GM12892 (cell line): ENCODE results near the gene IRAK3.
"Not testable (repeated sequence)": the region's sequence is repeated elsewhere in the genome, so short reads cannot be mapped to it uniquely, and the experiment has no call there.

Source experiments
- DNase-seq: peaks from one replicate; pipeline ENCODE4 v3.0.0; 2011; ENCODE audit not compliant: insufficient read length
- FAIRE-seq: peaks from 2 replicates; lab custom pipeline; 2011; peaks lifted over from hg19 to GRCh38; lab: Jason Lieb, UNC
- POLR2A ChIP-seq: IDR thresholded peaks from 2 replicates; pipeline ENCODE4 v1.6.1; 2011; ENCODE audit warnings: low read depth, low read length, control low read depth
- POLR2AphosphoS5 ChIP-seq: IDR thresholded peaks from 2 replicates; pipeline ENCODE4 v1.6.1; 2011; ENCODE audit warnings: low read depth, low read length, control low read depth
- TAF1 ChIP-seq: IDR thresholded peaks from 2 replicates; pipeline ENCODE4 v1.6.1; 2011; ENCODE audit warnings: low read depth, mild to moderate bottlenecking, control low read depth, low read length, borderline replicate concordance

Gene IRAK3

GRCh38 chr12:66235626-66236281 lies 46.7 kb downstream of the IRAK3 start:
- FAIRE-seq (peak; percentile 24), DNase-seq (no peak)
- TF ChIP-seq POLR2AphosphoS5 (no peak), TAF1 (no peak), POLR2A (no peak)

GRCh38 chr12:66236282-66236675 lies 47.3 kb downstream of the IRAK3 start:
- not testable (repeated sequence) for DNase-seq, FAIRE-seq

- peak; percentile 44 for FAIRE-seq
- DNase-seq, result no peak
- TF ChIP-seq TAF1 (no peak), POLR2AphosphoS5 (no peak), POLR2A (no peak)
Observed at GRCh38 chr12:66236969-66237368, 48.0 kb downstream of the IRAK3 start.

- DNase-seq (no peak), FAIRE-seq (no peak)
- TF ChIP-seq POLR2AphosphoS5 (no peak), TAF1 (no peak), POLR2A (no peak)
Observed at GRCh38 chr12:66237505-66238175, 48.6 kb downstream of the IRAK3 start.

- no peak for TF ChIP-seq TAF1
- no peak for TF ChIP-seq POLR2A
- no peak for TF ChIP-seq POLR2AphosphoS5
- FAIRE-seq (no peak), DNase-seq (no peak)
Observed at GRCh38 chr12:66239295-66239694, 50.3 kb downstream of the IRAK3 start.

- FAIRE-seq (no peak), DNase-seq (no peak)
- TF ChIP-seq POLR2A, result no peak
- no peak for TF ChIP-seq POLR2AphosphoS5
- TF ChIP-seq TAF1, result no peak
Observed at GRCh38 chr12:66240096-66240820, 51.2 kb downstream of the IRAK3 start.

- DNase-seq (no peak), FAIRE-seq (peak; percentile 57)
- TF ChIP-seq POLR2AphosphoS5 (no peak), POLR2A (no peak), TAF1 (no peak)
Observed at GRCh38 chr12:66241061-66242043, 52.3 kb downstream of the IRAK3 start.

GRCh38 chr12:66242311-66242710 lies 53.3 kb downstream of the IRAK3 start:
- FAIRE-seq, result no peak
- TF ChIP-seq TAF1 (no peak), POLR2A (no peak), POLR2AphosphoS5 (no peak)
- no peak for DNase-seq

- TF ChIP-seq POLR2AphosphoS5, result no peak
- no peak for TF ChIP-seq POLR2A
- no peak for TF ChIP-seq TAF1
- no peak for DNase-seq
- no peak for FAIRE-seq
Observed at GRCh38 chr12:66243911-66244310, 54.9 kb downstream of the IRAK3 start.

- DNase-seq, result no peak
- no peak for FAIRE-seq
- no peak for TF ChIP-seq TAF1
- no peak for TF ChIP-seq POLR2AphosphoS5
- no peak for TF ChIP-seq POLR2A
Observed at GRCh38 chr12:66244446-66244845, 55.4 kb downstream of the IRAK3 start.

GRCh38 chr12:66247741-66248140 lies 58.7 kb downstream of the IRAK3 start:
- DNase-seq, result no peak
- TF ChIP-seq POLR2A (no peak), TAF1 (no peak), POLR2AphosphoS5 (no peak)
- no peak for FAIRE-seq
